Measurements from ENCODE around the gene SLC43A2.

- TF ChIP-seq POLR2A (IDR thresholded peaks at IDR 0.05; ENCODE audit: low read depth, low read length) (no peak), POU2F2 (IDR thresholded peaks at IDR 0.05; ENCODE audit: low read depth, low read length) (no peak)
These were observed 16.2 kb downstream of the SLC43A2 start for GRCh38 chr17:1612400-1612799.
